Endothelial cell of umbilical vein (primary cell): ENCODE data around the gene PTPRD. TPM values are rescaled to one million over a fixed set of nuclear protein-coding genes. Genes with fewer than 3 reads are reported as not detected.

Experiments
- BruUV-seq: library from RNA; stranded (reverse); fragments of 400-500 nt; replicated peaks from 2 replicates; lab custom pipeline; 2021; lab: Mats Ljungman, UMichigan
- CTCF ChIA-PET: fragments of 300-600, 350-600 bp; sonication (Branson Sonifier 250); formaldehyde crosslinking; loops from one replicate; lab custom pipeline; 2021; ENCODE audit warnings: antibody characterized with exemption, inconsistent platforms; lab: Charles Lee
- POLR2A ChIA-PET: fragments of 300-600, 350-600 bp; sonication (Branson Sonifier 250); formaldehyde crosslinking; loops from one replicate; lab custom pipeline; 2021; ENCODE audit warnings: antibody characterized with exemption, inconsistent platforms; lab: Charles Lee
- DNase-seq: peaks from one replicate; pipeline ENCODE4 v3.0.0-alpha.2; 2011; ENCODE audit warnings: low read depth, low spot score
- FAIRE-seq: peaks from 2 replicates; lab custom pipeline; 2011; peaks lifted over from hg19 to GRCh38; lab: Jason Lieb, UNC
- H2AFZ ChIP-seq: 2 replicates; pipeline ENCODE4 v1.6.0; 2012; ENCODE audit warnings: low read depth, low read length, control low read depth, inconsistent platforms
- H3K27ac ChIP-seq: 2 replicates; pipeline ENCODE4 v1.5.1; 2011; ENCODE audit warnings: low read depth, mild to moderate bottlenecking, control low read depth, low read length, moderate library complexity; ENCODE audit not compliant: insufficient read depth
- H3K27me3 ChIP-seq, 2 experiments: 2 replicates each; pipeline versions ENCODE4 v1.6.0 to v1.6.1; 2011; ENCODE audit warnings: low read length in 2 of 2, mixed read lengths in 1 of 2; ENCODE audit not compliant: control insufficient read depth in 2 of 2, insufficient read depth in 2 of 2
- H3K36me3 ChIP-seq, 2 experiments: 2 replicates in 1 of 2; 3 replicates in 1 of 2; pipeline ENCODE4 v1.5.1; 2011; ENCODE audit warnings: low read length in 2 of 2, mild to moderate bottlenecking in 1 of 2, moderate library complexity in 1 of 2; ENCODE audit not compliant: control insufficient read depth in 2 of 2, insufficient read depth in 2 of 2; ENCODE audit errors: extremely low read depth in 1 of 2
- H3K4me1 ChIP-seq: 3 replicates; pipeline ENCODE4 v1.5.1; 2011; ENCODE audit warnings: mild to moderate bottlenecking, low read length; ENCODE audit not compliant: control insufficient read depth, insufficient read depth; ENCODE audit errors: extremely low read depth
- H3K4me2 ChIP-seq: 2 replicates; pipeline ENCODE4 v1.6.1; 2011; ENCODE audit warnings: low read length, control low read depth, mixed read lengths; ENCODE audit not compliant: insufficient read depth
- H3K4me3 ChIP-seq, 3 experiments: fragments of 200-600 bp in 1 of 3; sonication (generic), shearing (Covaris generic) in 1 of 3; replicated peaks in 1 of 3; 2 replicates each; pipeline ENCODE4 v1.5.1; 2011 to 2016; ENCODE audit warnings: control low read depth in 3 of 3, low read length in 3 of 3, mild to moderate bottlenecking in 2 of 3, inconsistent platforms in 1 of 3, low read depth in 1 of 3, moderate library complexity in 1 of 3; ENCODE audit not compliant: insufficient read depth in 1 of 3
- H3K79me2 ChIP-seq: 2 replicates; pipeline ENCODE4 v1.6.0; 2012; ENCODE audit warnings: low read length, inconsistent platforms; ENCODE audit not compliant: control insufficient read depth, insufficient read depth
- H3K9ac ChIP-seq: replicated peaks from 2 replicates; pipeline ENCODE3; 2011; ENCODE audit warnings: low read length, control low read depth; ENCODE audit not compliant: insufficient read depth; ENCODE audit errors: extremely low read depth
- H3K9me1 ChIP-seq: replicated peaks from 3 replicates; pipeline ENCODE4 v1.6.0; 2011; ENCODE audit warnings: mild to moderate bottlenecking, low read length; ENCODE audit not compliant: control insufficient read depth, insufficient read depth; ENCODE audit errors: extremely low read depth
- H3K9me3 ChIP-seq: replicated peaks from 2 replicates; pipeline ENCODE4 v1.5.1; 2012; ENCODE audit warnings: low read length, inconsistent platforms; ENCODE audit not compliant: control insufficient read depth, insufficient read depth
- H4K20me1 ChIP-seq: replicated peaks from 2 replicates; pipeline ENCODE3; 2011; ENCODE audit warnings: mild to moderate bottlenecking, low read length; ENCODE audit not compliant: control insufficient read depth, insufficient read depth; ENCODE audit errors: extremely low read depth
- EZH2 ChIP-seq: IDR thresholded peaks from 2 replicates; pipeline ENCODE4 v1.6.1; 2012; ENCODE audit warnings: borderline replicate concordance, low read depth, mild to moderate bottlenecking, moderate library complexity, low read length, inconsistent platforms; ENCODE audit not compliant: severe bottlenecking
- FOS ChIP-seq: IDR thresholded peaks from 2 replicates; pipeline ENCODE4 v1.6.1; 2011; ENCODE audit warnings: mild to moderate bottlenecking, low read length, moderate library complexity, borderline replicate concordance; ENCODE audit not compliant: insufficient read depth
- GATA2 ChIP-seq: IDR thresholded peaks from 2 replicates; pipeline ENCODE4 v1.7.0; 2011; ENCODE audit warnings: low read depth, mild to moderate bottlenecking, moderate library complexity, mixed read lengths, low read length; ENCODE audit not compliant: insufficient read length, insufficient read depth
- JUN ChIP-seq: IDR thresholded peaks from 2 replicates; pipeline ENCODE4 v1.6.1; 2011; ENCODE audit warnings: borderline replicate concordance, low read depth; ENCODE audit not compliant: insufficient read length, insufficient read depth
- MYC ChIP-seq: IDR thresholded peaks from one replicate; pipeline ENCODE4 v1.6.1; 2011; ENCODE audit warnings: mild to moderate bottlenecking, low read depth, low read length
- POLR2A ChIP-seq: IDR thresholded peaks from 2 replicates; pipeline ENCODE4 v1.6.1; 2012; ENCODE audit warnings: low read depth, mild to moderate bottlenecking, control low read depth, low read length
- POLR2AphosphoS5 ChIP-seq: IDR thresholded peaks from 2 replicates; pipeline ENCODE4 v1.6.1; 2012; ENCODE audit warnings: low read depth, mild to moderate bottlenecking, control low read depth, low read length, moderate library complexity; ENCODE audit not compliant: insufficient read depth
- dilution Hi-C: fragments of 300-500 bp; cut with MboI; formaldehyde crosslinking; loops from one replicate; pipeline ENCODE4 v1.15.0; 2019; ENCODE audit warnings: low sequenced_read_pairs; ENCODE audit not compliant: extremely low pct_ligation_motif_present
- intact Hi-C: fragments of 100-400 bp; cut with micrococcal nuclease; formaldehyde crosslinking; loops from one replicate; pipeline ENCODE4 v1.10.0; 2022
- polyA plus RNA-seq, 4 experiments: library from polyadenylated mRNA; depleted of rRNA in 3 of 4; stranded (reverse) in 3 of 4; unstranded in 1 of 4; fragments of >200 nt; gene quantifications; 2 replicates each; pipeline versions ENCODE4 v1.2.1 to v1.2.3, GENCODE V29; 2011 to 2012; ENCODE audit warnings: missing spikeins in 1 of 4
- total RNA-seq: library from RNA; stranded (reverse); gene quantifications from 2 replicates; pipeline ENCODE4 v1.2.3, GENCODE V29; 2021
- TF ChIP-seq, protein P1 (sequence below), 2 donors: IDR thresholded peaks; 1 replicate in 1 of 2; 2 replicates in 1 of 2; pipeline ENCODE4 v1.5.1; 2011; ENCODE audit warnings: low read length in 2 of 2, mild to moderate bottlenecking in 2 of 2, moderate library complexity in 2 of 2, control low read depth in 1 of 2, inconsistent platforms in 1 of 2, low read depth in 1 of 2; ENCODE audit not compliant: insufficient read depth in 1 of 2; ENCODE audit errors: extremely low read depth in 1 of 2
- TF ChIP-seq, protein P2 (sequence below): IDR thresholded peaks from 2 replicates; pipeline ENCODE4 v1.6.1; 2011; ENCODE audit not compliant: insufficient read depth, insufficient read length

The PTPRD gene
- total and polyA plus RNA-seq, 2 donors (not counting 3 experiments of a cell fraction or from before 2014, with no cell fraction given) = 5.5 to 5.7 TPM

- Histone ChIP-seq H4K20me1 (no peaks in the 10 kb centered on the region), H3K9me3 (no peaks in the 10 kb centered on the region), H3K4me2 (peak overlapping the region; percentile 6), H2AFZ (no peak overlapping the region), H3K9me1 (no peaks in the 10 kb centered on the region), H3K4me3 (no peak overlapping the region), H3K79me2 (no peaks in the 10 kb centered on the region), H3K4me1 (no peaks in the 10 kb centered on the region), H3K36me3 (no peaks in the 10 kb centered on the region), H3K27me3 (no peaks in the 10 kb centered on the region), H3K27ac (no peak overlapping the region), H3K9ac (no peak overlapping the region)
- dilution Hi-C loops (no loop called here), intact Hi-C loops (no loop called here)
- CTCF ChIA-PET = no interaction called here
- POLR2A ChIA-PET = no interaction called here
- BruUV-seq = no TSS peak
- FAIRE-seq (no peak), DNase-seq (peak; percentile 53)
- TF ChIP-seq MYC (no peak), GATA2 (no peak), FOS (no peak), JUN (no peak), POLR2A (no peak), EZH2 (no peak), POLR2AphosphoS5 (no peak)
- TF ChIP-seq, protein P1, sequence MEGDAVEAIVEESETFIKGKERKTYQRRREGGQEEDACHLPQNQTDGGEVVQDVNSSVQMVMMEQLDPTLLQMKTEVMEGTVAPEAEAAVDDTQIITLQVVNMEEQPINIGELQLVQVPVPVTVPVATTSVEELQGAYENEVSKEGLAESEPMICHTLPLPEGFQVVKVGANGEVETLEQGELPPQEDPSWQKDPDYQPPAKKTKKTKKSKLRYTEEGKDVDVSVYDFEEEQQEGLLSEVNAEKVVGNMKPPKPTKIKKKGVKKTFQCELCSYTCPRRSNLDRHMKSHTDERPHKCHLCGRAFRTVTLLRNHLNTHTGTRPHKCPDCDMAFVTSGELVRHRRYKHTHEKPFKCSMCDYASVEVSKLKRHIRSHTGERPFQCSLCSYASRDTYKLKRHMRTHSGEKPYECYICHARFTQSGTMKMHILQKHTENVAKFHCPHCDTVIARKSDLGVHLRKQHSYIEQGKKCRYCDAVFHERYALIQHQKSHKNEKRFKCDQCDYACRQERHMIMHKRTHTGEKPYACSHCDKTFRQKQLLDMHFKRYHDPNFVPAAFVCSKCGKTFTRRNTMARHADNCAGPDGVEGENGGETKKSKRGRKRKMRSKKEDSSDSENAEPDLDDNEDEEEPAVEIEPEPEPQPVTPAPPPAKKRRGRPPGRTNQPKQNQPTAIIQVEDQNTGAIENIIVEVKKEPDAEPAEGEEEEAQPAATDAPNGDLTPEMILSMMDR (IDR thresholded peaks at IDR 0.05; ENCODE audit: extremely low read depth in 1 of 2, insufficient read depth in 1 of 2, low read depth in 1 of 2, low read length in 2 of 2) = no peak
- TF ChIP-seq, protein P2, sequence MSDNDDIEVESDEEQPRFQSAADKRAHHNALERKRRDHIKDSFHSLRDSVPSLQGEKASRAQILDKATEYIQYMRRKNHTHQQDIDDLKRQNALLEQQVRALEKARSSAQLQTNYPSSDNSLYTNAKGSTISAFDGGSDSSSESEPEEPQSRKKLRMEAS = no peak
These were observed 408.5 kb downstream of the PTPRD start for GRCh38 chr9:10204276-10204675.
